DND-41 (cell line): ENCODE measurements around the gene PNMA8B.

Source experiments
- CTCF ChIP-seq: IDR thresholded peaks from 2 replicates; pipeline ENCODE4 v1.5.1; 2012; ENCODE audit warnings: borderline replicate concordance, low read length, moderate library complexity, mild to moderate bottlenecking; ENCODE audit not compliant: poor library complexity, severe bottlenecking; ENCODE audit errors: extremely low read depth
- EZH2 ChIP-seq: IDR thresholded peaks from 3 replicates; pipeline ENCODE4 v1.6.1; 2012; ENCODE audit warnings: borderline replicate concordance, low read depth, mild to moderate bottlenecking, moderate library complexity, low read length, inconsistent platforms; ENCODE audit not compliant: severe bottlenecking

- TF ChIP-seq CTCF (no peak), EZH2 (no peak)
These were observed 504 bp downstream of the PNMA8B start for GRCh38 chr19:46494941-46495785.
